ENCODE results near the gene DNAJC8.

Gene DNAJC8

DNA sequence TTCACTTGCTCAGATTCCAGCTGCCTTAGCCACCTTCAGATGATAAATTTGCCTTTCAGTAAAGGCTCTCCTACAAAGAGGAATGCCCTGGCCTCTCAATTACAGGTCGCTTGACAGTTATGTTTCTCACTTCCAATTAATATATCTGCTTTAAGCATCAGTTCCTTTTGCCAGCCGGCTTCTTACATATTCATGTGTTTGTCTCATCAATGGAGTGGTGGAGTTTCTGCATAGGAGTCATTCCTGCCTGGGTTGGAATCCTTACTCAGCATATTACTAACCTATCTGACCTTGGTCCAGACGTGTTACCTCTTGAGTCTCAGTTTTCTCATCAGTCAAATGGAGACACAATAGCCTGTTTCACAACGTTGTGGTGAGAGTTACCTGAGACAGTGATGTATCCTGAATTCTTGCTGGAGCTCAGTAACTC is 17.1 kb upstream of the DNAJC8 start:
- no peak for DNase-seq (ENCODE audit: low spot score)

GRCh38 chr1:28249013-28249865 is 16.4 kb upstream of the DNAJC8 start:
- peak; percentile 54 for DNase-seq (ENCODE audit: low spot score)

- peak; percentile 81 for DNase-seq (ENCODE audit: low spot score)
These were observed 15.6 kb upstream of the DNAJC8 start for GRCh38 chr1:28248273-28249012.

GRCh38 chr1:28247612-28248272 is 14.9 kb upstream of the DNAJC8 start:
- DNase-seq (ENCODE audit: low spot score) = no peak

DNA sequence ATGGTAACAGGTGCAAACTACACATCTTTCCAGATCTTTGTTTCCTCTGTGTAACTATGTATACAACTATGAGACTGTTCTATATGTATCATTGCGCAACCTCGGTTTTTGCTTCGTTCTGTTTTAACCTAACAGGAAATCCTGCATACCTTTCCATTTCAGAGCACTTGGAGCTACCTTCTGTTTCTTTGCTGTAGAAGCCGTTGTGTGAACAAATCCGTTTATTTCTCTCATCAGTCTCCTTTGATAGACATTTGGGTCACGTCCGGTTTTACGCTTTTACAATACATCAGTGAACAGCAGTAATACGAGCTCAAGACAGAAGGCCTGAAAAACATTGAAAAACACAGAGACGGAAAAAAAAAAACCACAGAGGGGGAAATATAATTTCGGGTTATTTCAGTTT is 13.6 kb upstream of the DNAJC8 start:
- DNase-seq (ENCODE audit: low spot score) = no peak

GRCh38 chr1:28244549-28245251 is 11.9 kb upstream of the DNAJC8 start:
- no peak for DNase-seq (ENCODE audit: low spot score)

- DNase-seq (ENCODE audit: low spot score) = no peak
These were observed 11.0 kb upstream of the DNAJC8 start for GRCh38 chr1:28243685-28244311.

DNA sequence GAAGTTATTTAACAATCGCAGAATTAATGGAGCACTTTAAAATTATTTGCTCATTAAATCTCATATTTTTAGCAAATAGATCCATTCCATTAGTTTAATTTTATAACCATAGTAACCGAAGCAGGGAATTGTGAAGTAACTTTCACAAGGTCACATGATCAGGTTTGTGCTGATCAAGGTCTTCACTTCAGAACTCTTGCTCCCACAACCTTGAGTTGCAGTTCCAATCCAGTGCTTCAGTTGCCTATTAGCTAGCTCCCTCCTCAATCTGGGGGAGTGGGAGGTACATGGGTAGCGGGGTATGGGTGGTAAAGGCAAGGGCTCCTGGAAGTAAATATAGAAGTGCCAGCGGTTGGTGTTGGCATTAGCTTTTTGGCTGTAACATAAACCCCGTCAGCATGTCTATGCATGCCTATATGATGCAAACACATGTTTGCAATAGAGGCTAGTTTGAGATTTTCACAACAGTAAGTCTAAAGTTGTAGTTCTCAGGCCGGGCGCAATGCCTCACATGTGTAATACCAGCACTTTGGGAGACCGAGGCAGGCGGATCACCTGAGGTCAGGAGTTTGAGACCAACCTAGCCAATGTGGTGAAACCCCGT is 8.9 kb upstream of the DNAJC8 start:
- DNase-seq (ENCODE audit: low spot score) = no peak

GRCh38 chr1:28240024-28240423 is 7.2 kb upstream of the DNAJC8 start:
- no peak for DNase-seq (ENCODE audit: low spot score)

DNA sequence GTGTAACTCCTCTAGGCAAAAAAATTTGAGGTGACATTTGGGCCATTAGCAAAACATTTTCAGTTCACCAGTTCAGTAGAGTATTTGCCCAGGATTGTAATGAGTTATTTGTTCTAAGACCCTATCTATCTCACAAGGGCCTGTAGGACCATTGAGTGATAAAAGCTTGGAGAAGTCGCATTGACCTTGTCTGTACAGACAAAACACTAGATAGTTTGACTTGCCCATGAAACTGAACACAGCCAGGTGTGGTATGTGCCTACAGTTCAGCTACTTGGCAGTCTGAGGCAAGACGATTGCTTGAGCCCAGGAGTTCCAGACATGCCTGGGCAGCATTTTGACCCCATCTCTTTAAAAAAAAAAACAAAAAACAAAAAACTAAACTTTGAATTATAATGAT is 6.2 kb upstream of the DNAJC8 start:
- DNase-seq (ENCODE audit: low spot score) = no peak

GRCh38 chr1:28236656-28237322 is 4.0 kb upstream of the DNAJC8 start:
- no peak for DNase-seq (ENCODE audit: low spot score)

GRCh38 chr1:28235755-28236655 is 3.2 kb upstream of the DNAJC8 start, which contains the start of gene ATP5IF1:
Gene ATP5IF1, plus strand, starts transcription at chr1:28236124. Its CDS starts 60 bp downstream, at chr1:28236184.
- peak; percentile 96 for DNase-seq (ENCODE audit: low spot score)

DNA sequence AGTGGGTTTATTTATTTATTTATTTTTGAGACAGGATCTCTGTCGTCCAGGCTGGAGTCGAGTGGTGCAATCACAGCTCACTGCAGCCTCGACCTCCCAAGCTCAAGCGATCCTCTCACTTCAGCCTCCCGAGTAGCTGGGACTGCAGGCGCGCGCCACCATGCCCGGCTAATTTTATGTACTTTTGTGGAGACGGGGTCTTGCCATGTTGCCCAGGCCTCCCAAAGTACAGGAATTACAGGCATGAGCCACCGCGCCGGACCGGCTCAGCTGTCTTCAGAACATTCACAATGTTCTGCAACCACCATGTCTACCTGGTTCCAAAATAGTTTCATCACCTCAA is 406 bp upstream of the DNAJC8 start:
- DNase-seq (ENCODE audit: low spot score) = no peak

DNA sequence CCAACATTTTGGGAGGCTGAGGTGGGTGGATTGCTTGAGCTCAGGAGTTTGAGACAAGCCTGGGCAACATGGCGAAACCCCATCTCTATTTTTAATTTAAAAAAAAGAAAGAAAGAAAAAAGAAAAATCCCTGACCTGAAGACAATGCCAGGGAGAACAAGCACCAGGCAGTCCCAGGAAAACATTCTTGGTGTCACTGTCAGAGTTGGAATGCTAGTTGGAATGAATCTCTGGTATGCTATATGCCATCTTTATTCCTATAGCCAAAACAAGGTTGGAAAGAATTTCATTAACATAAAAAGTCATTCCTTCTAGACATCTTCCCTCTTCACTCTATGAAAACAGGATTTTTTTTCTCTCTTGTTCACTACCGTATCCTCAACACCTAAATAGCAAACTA is 2.8 kb downstream of the DNAJC8 start:
- no peak for DNase-seq (ENCODE audit: low spot score)

GRCh38 chr1:28229089-28229488 is 3.7 kb downstream of the DNAJC8 start:
- no peak for DNase-seq (ENCODE audit: low spot score)

DNA sequence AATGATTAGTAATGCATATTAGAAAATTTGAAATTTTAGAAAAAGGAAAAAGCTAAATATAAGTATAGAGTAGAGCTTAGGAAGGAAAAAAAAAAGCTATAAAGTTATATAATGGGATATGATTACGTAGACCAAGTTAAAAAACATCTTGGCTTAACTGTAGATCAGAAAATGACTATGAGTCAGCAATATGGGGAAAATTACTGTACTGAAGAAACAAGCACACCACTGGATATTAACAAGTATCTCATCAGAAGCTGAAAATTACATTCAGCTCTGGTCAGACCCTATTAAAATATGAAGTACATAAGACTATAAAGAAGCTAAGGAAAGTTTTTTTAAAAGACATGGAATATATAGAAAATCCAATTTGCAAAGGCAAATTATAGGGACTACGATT is 19.5 kb downstream of the DNAJC8 start:
- no peak for DNase-seq (ENCODE audit: low spot score)

DNA sequence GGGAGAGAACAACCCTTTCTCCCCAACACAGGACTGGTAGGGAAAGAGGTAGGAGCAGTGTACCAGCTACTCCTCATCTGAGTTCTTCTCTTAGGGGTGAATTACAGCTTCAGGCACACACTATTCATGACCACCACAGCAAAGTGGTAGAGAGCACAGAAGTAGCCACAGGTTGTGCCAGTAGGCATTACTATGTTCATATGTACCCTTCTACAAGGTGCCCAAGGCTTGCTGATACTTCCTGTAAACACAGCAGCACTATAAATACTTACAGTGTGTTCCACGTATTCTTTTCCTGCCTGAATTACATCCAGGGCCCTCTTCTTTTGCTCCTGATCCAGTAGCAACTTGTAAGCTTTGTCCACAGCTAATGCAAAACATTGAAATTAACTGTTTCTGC is 23.1 kb downstream of the DNAJC8 start:
- no peak for DNase-seq (ENCODE audit: low spot score)

- DNase-seq (ENCODE audit: low spot score) = peak; percentile 50
These were observed 23.9 kb downstream of the DNAJC8 start for GRCh38 chr1:28208818-28209441.

- no peak for DNase-seq (ENCODE audit: low spot score)
These were observed 27.6 kb downstream of the DNAJC8 start for GRCh38 chr1:28205243-28205642.
